ENCODE measurements around the gene MOV10.

Gene MOV10

DNA sequence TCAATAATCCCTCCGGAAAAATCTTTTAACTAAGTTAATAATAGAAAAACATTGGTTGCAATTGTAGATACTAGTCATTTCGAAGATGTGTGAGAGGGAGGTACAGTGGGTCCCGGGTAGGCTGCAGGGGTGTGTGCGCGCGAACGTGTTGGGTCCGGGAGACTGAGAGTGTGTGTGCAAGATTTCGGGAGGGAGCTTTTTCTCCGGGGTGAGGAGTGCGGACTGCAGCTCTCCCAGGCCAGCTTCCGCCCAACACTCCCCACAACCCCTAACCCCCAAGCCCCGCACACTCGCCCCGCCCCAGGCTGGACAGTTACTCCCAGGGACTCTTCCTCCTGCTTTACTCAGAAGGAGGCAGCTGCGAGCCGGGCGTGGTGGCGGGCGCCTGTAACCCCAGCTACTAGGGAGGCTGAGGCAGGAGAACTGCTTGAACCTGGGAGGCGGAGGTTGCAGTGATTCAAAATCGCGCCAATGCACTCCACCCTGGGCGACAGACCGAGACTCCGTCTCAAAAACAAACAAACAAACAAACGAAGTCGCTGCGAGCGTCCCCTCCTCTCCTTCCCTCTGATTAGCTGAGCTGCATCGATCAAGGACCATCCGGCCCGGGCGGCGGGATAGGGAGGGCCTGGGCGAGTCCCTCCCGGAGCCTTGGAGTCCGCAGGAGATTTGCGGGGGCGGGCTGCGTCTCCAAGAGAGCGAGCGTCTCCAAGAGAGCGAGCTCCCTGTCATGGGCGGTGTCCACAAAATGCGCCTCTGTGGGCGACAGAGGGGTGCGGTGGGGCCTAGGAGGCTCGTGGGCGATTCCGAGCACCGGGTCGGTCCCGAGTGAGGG lies 68.9 kb downstream of the MOV10 start:
- no peak for DNase-seq

DNA sequence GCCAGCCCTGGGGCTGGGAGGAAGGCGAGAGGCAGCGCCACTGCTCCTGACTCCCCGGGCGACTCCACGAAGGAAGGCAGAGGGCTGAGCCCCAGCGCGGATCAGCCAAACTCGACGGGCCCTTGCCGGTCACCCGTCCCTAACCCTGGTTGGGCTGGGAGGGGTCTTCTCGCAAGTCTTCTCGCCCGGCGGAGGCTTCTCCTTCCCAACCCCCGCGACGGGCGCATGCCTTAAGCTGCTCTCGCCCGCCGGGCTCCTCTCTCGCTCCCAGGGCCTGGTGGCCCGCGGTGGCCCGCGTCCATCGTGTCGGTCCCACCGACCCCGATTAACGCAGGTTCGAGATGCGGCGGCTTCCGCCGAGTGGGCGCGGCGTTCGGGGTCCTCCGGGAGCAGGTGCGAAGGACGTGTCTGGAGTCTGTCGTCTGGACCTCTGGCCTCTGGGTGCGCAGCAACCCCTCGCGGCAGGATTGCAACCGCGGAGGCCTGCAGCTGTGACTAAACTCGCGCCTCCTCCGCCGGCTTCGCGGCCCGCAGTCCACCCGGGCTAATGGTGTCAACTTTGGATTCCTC lies 69.6 kb downstream of the MOV10 start:
- DNase-seq = no peak

DNA sequence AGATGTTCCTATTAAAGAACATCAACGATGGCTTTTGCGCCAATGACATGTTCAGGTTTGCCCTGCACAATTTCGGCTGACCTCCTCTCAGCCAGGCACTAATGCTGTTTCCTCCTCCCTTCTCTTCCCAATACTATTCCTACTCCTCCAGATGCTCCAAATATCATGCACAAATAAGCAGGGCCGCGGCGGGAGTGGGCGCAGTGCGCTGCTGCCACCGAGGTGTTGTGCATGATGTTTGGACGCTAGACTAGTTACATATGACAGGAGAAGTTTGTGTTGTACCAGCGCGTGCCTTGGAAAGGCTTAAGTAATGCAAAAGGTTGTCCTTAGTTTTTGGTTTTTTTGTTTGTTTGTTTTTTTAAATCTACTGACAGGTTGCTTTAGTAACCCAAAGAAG lies 73.9 kb downstream of the MOV10 start:
- DNase-seq = no peak

Measured in CD4-positive, alpha-beta T cell treated with Interleukin-4 for 4 hours (primary cell).